Fibroblast of skin of right quadriceps (primary cell): Measurements from ENCODE around the gene NACC1.
"Not testable (repeated sequence)": the region's sequence is repeated elsewhere in the genome, so short reads cannot be mapped to it uniquely, and the experiment has no call there.

Experiments
- DNase-seq: peaks from one replicate; pipeline ENCODE4 v3.0.0-alpha.2; 2013

The NACC1 gene

DNA sequence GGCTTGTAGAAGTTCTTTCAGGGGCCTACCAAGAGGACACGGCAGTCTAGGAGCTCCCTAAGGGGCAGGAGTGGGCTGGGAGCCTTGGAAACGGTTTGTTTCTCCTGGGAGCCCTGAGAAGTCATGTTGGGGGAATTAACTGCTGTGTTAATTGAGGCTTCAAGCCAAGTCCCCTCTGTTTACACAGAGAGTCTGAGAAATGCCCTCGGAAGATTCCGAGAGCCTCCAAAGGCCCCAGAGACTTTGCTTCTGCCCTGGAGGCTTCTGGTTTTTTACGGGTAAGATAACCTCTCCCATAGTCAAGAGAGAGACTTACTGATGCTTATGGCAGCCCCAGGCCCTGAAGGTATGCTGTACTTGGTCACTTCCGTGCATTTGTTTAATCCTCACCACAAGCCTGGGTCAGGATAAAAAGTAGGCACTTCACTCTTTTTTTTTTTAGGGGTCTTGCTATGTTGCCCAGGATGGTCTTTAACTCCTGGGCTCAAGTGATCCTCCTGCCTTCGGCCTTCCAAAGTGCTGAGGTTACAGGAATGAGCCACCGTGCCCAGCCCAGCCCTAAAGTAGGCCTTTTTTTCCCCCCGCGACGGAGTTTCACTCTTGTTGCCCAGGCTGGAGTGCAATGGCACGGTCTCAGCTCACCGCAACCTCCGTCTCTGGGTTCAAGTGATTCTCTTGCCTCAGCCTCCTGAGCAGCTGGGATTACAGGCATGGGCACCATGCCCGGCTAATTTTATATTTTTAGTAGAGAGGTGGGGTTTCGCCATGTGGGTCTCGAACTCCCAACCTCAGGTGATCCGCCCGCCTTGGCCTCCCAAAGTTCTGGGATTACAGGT lies 47.3 kb downstream of the NACC1 start:
- DNase-seq, result peak; percentile 37

DNA sequence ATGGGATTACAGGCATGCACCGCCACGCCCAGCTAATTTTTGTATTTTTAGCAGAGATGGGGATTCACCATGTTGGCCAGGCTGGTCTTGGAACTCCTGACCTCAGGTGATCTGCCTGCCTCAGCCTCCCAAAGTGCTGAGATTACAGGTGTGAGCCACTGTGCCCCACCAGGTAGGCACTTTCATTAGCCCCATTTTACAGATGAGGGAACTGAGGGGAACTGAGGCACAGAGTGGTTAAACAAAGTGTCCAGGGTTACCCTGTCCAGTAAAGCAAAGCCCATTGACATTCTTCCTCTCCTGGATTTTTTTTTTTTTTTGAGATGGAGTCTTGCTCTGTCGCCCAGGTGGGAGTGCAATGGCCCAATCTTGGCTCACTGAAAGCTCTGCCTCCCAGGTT lies 48.1 kb downstream of the NACC1 start:
- not testable (repeated sequence) for DNase-seq

DNA sequence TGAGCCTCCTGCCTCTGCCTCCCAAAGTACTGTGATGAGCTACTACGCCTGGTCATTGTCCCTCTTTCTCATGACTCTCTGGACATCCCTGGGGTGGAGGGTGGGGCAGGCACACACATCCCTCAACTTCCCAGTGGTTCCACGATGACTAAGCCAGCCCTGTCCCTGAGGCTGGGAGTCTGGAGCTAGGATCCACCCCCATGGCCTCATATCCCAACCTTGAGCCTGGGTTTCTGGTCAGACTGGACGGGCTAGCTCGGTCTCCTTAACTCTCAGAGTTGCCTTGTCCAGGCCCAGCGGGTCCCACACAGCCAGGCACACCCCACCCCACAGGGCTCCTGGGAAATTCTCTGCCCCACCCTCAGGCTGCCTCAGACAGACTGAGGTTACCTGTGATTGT lies 51.7 kb downstream of the NACC1 start:
- DNase-seq, result peak; percentile 33

DNA sequence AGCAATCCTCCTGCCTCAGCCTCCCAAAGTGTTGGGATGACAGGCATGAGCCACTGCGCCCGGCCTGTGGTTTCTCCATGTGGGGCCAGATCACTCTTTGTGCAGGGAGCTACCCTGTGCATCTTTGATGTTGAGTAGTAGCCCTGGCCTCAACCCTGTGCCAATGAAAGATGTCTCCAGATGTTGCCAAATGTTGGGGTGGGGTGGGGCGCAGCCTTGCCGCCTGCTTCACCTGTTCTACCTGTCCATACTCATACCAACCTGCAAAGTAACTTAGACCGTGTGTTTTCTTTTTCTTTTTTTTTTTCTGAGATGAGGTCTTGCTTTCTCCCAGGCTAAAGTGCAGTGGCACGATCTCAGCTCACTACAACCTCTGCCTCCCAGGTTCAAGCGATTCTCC lies 53.1 kb downstream of the NACC1 start:
- DNase-seq, result no peak

DNA sequence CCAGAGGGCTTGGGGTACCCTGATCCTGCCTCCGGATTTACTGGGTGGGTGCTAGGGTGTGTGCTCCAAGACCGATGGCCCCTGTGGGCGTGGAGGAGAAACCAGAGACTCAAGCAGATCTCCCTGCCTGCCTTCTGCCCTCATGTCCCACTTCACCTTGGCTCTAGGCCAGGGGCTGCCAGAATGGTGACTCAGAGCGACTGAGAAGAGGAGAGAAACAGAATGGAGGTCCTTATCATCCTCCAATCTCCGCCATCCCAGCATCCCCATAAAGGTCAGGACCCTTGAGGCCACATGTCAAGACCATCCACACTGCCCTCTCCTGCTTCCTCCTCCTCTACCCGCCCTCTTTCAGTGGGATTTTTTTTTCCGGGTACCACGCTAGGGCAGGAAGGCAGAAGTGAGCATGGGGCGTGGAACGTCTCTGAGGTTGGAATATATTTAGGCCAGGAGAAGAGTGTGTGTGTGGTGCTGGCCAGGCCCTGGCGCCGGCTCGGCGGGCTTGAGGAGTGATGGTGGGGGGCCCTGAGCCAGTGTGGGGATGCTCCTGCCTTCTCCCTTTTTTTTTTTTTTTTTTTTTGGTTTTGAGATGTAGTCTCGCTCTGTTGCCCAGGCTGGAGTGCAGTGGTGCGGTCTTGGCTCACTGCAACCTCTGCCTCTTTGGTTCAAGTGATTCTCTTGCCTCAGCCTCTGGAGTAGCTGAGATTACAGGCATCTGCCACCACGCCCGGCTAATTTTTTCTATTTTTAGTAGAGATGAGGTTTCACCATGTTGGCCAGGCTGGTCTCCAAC lies 54.5 kb downstream of the NACC1 start:
- peak; percentile 87 for DNase-seq

DNA sequence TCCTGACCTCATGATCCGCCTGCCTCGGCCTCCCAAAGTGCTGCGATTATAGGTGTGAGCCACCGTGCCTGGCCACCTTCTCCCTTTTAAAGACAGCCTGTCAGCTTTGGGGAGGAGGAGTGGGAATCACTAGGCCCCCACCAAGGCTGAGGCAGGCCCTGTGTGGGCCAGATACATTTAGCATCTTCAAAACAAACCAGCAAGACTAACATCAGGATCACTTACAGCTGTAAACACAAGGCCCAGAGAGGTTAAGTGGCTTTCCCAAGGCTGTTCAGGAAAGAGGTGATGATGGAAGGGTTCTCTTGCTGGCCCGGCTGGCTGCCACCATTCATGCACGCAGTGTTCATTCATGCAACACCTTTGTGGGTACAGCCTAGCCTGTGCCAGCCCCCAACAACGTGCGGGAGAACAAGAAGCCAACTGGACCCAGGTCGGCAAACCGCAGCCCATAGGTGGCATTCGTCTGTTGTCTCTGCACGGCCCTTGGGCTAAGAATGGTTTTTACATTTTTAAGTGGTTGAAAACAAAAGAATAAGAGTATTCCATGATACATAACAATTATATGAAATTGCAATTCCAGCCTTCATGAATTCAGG lies 55.2 kb downstream of the NACC1 start:
- DNase-seq, result no peak

DNA sequence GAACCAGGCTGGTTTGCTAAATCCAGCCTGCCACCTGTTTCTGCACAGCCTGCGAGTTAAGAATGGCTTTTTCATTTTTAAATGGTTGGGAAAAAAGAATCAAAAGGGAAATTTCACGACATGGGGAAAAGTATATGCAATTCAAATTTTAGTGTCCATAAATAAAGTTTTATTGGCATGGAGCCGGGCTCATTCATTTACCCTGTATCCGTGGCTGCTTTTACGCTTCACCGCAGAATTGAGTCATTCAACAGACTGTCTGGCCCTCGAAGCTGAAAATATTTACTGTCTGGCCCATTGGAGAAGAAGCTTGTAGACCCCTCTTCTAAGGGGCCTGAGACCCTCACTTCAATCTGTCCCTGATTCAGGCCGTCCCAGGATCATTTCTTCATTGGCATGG lies 58.3 kb downstream of the NACC1 start:
- DNase-seq, result no peak

DNA sequence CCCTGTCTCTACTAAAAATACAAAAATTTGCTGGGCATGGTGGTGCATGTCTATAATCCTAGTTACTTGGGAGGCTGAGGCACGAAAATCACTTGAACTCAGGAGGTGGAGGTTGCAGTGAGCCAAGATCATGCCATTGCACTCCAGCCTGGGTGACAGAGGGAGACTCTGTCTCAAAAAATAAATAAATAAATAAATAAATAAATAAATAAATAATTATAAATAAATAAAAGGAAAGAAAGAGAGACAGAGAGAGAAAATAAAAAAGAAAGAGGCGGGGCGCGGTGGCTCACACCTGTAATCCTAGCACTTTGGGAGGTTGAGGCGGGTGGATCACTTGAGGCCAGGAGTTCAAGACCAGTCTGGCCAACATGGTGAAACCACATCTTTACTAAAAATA lies 59.5 kb downstream of the NACC1 start:
- not testable (repeated sequence) for DNase-seq

DNA sequence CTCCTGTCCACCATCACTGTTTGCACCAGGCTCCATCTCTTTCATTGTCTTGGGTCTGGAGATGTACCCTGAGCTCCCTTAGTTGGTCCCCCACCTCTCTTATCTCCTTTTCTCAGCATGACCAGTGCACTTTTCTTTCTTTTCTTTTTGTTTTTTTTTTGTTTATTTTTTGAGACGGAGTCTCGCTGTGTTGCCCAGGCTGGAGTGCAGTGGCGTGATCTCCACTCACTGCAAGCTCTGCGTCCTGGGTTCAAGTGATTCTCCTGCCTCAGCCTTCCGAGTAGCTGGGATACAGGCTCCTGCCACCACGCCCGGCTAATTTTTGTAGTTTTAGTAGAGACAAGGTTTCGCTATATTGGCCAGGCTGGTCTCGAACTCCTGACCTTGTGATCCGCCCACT lies 60.2 kb downstream of the NACC1 start:
- DNase-seq, result not testable (repeated sequence)

DNA sequence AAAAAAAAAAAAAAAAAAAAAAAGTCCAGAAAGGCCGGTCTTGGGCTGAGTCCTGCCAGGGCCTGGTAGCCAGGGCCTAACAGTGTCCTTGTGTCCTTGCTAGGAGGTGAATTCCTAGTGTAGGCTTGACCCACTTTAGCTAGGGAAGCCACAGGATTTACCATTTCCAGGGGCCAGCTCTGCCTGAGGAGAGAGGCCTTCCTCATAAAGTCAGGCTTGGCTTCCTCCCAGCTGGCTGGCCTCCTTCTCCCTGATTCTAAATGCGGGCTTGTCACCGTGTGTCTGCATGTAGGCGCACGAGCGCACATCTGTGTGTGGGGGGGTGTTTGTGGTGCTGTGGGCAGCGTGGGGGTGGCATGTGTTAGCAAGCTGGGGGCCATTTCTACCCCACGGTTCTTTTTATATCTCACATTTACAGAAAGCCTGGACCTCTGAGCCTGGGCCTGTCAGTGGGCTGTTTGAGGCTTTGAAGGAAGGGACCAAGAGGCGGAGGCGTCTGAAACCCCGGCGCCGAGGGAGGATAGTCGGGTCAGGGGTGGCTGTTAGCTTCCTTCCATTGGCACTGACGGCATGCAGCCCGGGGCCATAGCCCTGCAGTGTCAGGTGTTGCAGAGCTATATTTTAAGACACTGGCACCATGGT lies 63.8 kb downstream of the NACC1 start:
- DNase-seq, result peak; percentile 64

DNA sequence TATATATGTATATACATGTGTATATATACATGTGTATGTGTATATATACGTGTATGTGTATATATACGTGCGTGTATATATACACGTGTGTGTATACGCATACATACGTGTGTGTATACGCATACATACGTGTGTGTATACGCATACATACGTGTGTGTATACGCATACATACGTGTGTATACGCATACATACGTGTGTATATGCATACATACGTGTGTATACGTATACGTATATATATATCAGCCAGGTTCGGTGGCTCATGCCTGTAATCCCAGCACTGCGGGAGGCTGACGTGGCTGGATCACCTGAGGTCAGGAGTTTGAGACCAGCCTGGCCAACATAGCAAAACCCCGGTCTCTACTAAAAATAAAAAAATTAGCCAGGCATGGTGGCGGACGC lies 66.9 kb downstream of the NACC1 start:
- DNase-seq, result not testable (repeated sequence)

DNA sequence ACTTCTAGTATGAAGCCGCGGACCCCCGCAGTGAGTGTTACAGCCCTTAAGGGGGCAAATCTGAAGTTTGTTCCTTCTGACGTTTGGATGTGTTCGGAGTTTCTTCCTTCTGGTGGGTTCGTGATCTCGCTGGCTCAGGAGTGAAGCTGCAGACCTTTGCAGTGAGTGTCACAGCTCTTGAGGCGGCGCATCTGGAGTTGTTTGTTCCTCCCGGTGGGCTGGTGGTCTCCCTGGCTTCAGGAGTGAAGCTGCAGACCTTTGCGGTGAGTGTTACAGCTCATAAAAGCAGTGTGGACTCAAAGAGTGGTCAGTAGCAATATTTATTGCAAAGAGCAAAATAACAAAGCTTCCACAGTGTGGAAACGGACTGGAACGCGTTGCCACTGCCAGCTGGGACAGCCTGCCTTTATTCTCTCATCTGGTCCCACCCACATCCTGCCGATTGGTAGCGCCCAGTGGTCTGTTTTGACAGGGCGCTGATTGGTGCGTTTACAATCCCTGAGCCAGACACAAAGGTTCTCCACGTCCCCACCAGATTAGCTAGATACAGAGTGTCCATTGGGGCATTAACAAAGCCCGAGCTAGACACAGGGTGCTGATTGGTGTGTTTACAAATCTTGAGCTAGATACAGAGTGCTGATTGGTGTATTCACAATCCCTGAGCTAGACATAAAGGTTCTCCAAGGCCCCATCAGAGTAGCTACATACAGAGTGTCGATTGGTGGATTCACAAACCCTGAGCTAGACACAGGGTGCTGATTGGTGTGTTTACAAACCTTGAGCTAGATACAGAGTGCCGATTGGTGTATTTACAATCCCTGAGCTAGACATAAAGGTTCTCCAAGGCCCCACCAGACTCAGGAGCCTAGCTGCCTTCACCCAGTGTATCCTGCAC lies 67.9 kb downstream of the NACC1 start:
- DNase-seq, result not testable (repeated sequence)

DNA sequence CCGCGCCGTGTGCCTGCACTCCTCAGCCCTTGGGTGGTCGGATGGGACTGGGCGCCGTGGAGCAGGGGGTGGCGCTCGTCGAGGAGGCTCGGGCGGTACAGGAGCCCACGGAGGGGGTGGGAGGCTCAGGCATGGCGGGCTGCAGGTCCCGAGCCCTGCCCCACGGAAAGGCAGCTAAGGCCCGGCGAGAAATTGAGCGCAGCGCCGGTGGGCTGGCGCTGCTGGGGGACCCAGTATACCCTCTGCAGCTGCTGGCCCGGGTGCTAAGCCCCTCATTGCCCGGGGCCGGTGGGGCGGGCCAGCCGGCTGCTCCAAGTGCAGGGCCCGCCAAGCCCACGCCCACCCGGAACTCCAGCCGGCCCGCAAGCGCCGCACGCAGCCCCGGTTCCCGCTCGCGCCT lies 68.6 kb downstream of the NACC1 start:
- DNase-seq, result not testable (repeated sequence)

DNA sequence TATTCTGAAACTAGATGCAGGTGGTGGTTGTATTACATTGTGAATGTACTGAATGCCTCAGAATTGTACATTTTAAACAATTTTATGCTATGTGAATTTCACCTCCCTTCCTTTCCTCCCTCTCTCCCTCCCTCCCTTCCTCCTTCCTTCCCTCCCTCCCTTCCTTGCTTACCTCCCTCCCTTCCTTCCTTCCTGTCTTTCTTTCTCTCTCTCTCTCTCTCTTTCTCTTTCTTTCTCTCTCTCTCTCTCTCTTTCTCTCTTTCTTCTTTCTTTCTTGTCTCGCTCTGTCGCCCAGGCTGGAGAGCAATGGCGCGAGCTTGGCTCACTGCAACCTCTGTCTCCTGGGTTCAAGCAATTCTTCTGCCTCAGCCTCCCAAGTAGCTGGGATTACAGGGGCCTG lies 69.4 kb downstream of the NACC1 start:
- DNase-seq, result no peak

DNA sequence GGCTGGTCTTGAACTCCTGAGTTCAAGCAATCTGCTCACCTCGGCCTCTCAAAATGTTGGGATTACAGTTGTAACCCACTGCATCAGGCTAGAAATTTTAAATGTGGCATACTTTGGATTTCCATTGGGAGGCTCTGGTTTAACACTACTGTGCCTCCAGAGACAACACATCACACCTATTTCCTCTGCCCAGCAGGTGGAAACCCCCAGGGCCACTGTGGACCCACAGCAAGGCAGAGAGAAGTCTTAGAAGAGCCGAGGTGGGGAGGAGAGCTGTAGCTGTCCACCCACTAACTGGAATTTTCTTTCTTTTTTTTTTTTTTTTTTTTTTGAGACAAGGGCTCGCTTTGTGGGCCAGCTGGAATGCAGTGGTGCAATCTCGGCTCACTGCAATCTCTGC lies 71.5 kb downstream of the NACC1 start:
- DNase-seq, result no peak
